Measurements from ENCODE around the gene CSK.

DNA sequence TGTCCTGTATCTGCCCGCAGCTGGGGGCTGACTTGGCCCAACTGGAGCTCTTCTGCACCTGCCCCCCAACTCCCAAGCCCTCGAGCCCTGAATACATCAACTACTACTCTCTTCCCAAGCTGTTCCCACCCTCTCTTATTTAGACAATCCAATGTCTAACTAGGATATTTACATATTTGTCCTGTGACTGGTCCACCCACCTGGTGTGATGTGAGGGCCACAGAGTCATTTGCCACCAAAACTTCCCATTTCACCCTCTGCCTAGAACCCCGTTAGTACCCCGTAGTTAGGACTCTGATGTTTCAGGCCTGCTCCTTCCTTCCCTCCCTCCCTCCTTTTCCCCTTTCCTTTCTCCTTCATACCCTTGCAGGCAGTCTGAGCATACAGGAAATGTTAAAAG lies 50.9 kb downstream of the CSK start:
- TF ChIP-seq CTCF (IDR thresholded peaks at IDR 0.05; ENCODE audit: low read depth, low read length) (no peak), EZH2phosphoT487 (IDR thresholded peaks at IDR 0.05; ENCODE audit: low read depth) (no peak)
